ENCODE results near the gene TCF4.
A peak's percentile ranks its signal among the peaks of the same experiment; 100 is the strongest.

Gene TCF4

DNA sequence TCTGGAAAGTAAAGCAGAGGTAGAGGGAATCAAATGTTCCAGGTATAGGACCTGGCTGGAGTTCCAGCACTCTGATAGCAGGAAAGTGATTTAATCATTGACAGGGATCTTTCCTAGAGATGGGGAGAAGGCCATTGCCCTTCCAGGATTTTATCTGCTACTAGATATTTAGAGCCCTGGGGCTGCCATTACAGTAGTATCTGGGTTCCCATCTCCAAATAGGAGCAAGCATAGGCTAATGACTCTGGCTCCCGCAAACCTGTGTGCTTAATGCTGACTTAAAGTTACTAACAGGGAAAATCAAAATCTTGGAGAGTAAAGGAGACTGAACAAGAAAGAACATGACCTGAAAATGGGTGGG lies 331.1 kb downstream of the TCF4 start:
- Histone ChIP-seq H3K79me1 (ENCODE audit: low read length) (no peaks in the 10 kb centered on the region), H3K9ac (ENCODE audit: low read length) (no peak overlapping the region), H3K79me2 (ENCODE audit: control insufficient read depth, insufficient read depth, low read length, poor library complexity) (no peaks in the 10 kb centered on the region), H3K36me3 (ENCODE audit: control insufficient read depth in 1 of 2, insufficient read depth in 2 of 2, low read length in 2 of 2) (peaks cover 5 to 14% of the 10 kb centered on the region in 2 experiments), H3K14ac (ENCODE audit: low read length) (no peak overlapping the region), H2BK120ac (ENCODE audit: insufficient read depth, low read length, poor library complexity) (no peak overlapping the region), H3K4me3 (ENCODE audit: low read depth, low read length) (no peak overlapping the region), H3K23ac (ENCODE audit: low read length) (no peak overlapping the region), H3K27me3 (ENCODE audit: insufficient read depth, low read length) (no peaks in the 10 kb centered on the region), H2AK5ac (ENCODE audit: low read length) (no peak overlapping the region), H3K18ac (ENCODE audit: low read length) (no peak overlapping the region), H2AFZ (ENCODE audit: insufficient read depth, low read length, poor library complexity) (no peak overlapping the region), H3K9me3 (ENCODE audit: insufficient read depth, low read depth, low read length) (no peaks in the 10 kb centered on the region), H4K12ac (ENCODE audit: low read depth, low read length) (no peak overlapping the region), H2BK5ac (ENCODE audit: low read depth, low read length, poor library complexity) (no peak overlapping the region), H4K8ac (ENCODE audit: low read depth, low read length) (no peak overlapping the region), H3K4me1 (ENCODE audit: control insufficient read depth in 1 of 2, insufficient read depth in 2 of 2, low read length in 2 of 2) (peaks cover 2 to 4% of the 10 kb centered on the region in 2 experiments), H3K4me2 (ENCODE audit: low read length) (no peak overlapping the region), H4K91ac (ENCODE audit: low read depth, low read length) (no peak overlapping the region), H3K27ac (ENCODE audit: low read depth, low read length) (peak overlapping the region; percentile 71), H2BK12ac (ENCODE audit: low read length) (no peak overlapping the region), H3K4ac (ENCODE audit: low read depth, low read length) (no peak overlapping the region)
- WGBS (ENCODE audit: extremely low coverage, insufficient coverage, insufficient read length): no CpG with 5 or more reads among the region's 1 CpG
- DNase-seq: peak in 1 of 2 donors; percentile 59

DNA sequence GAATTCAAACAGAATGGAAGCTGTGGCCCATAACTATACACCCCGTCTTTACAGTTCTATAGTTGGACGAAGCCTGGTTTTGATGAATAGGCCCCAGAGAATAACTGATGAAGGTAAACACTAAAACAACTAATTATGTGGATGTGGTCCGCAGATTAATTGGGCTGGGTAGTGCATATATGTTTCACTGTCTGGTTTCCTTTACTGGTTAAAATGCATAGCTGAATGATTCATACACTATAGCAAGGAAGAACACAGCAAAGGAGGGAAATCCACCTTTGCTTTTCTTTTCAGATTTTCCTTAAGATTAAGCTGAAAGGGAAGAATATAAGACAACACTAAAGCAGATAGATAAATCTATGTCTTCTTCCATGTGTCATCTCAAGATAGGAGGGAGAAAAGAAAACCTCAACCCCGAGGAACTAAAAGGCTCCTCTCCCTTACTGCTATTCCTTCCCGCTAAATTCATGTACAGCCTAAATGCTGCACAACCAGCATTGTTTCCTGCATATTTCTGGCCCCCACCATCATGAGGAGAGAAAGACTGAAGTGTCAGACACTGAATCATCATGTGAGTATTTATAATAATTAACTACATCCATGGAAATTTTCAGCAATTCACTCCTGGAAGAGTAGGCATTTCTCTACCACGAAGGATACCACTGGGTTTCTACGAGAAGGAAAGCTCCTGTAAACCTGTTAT lies 331.6 kb downstream of the TCF4 start:
- peaks cover 2 to 4% of the 10 kb centered on the region in 2 experiments for H3K4me1 ChIP-seq (ENCODE audit: control insufficient read depth in 1 of 2, insufficient read depth in 2 of 2, low read length in 2 of 2)
- no peaks in the 10 kb centered on the region for H3K9me3 ChIP-seq (ENCODE audit: insufficient read depth, low read depth, low read length)
- no peak overlapping the region for H3K18ac ChIP-seq (ENCODE audit: low read length)
- peak overlapping the region; percentile 71 for H3K27ac ChIP-seq (ENCODE audit: low read depth, low read length)
- no peak overlapping the region for H3K9ac ChIP-seq (ENCODE audit: low read length)
- peak overlapping the region; percentile 40 for H2BK5ac ChIP-seq (ENCODE audit: low read depth, low read length, poor library complexity)
- H3K4ac ChIP-seq (ENCODE audit: low read depth, low read length): no peak overlapping the region
- no peak overlapping the region for H2BK12ac ChIP-seq (ENCODE audit: low read length)
- H3K4me2 ChIP-seq (ENCODE audit: low read length): no peak overlapping the region
- no peak overlapping the region for H2AFZ ChIP-seq (ENCODE audit: insufficient read depth, low read length, poor library complexity)
- H2BK120ac ChIP-seq (ENCODE audit: insufficient read depth, low read length, poor library complexity): no peak overlapping the region
- H4K12ac ChIP-seq (ENCODE audit: low read depth, low read length): no peak overlapping the region
- DNase-seq: peak in 1 of 2 donors; percentile 87
- H4K91ac ChIP-seq (ENCODE audit: low read depth, low read length): no peak overlapping the region
- no peak overlapping the region for H3K14ac ChIP-seq (ENCODE audit: low read length)
- H3K23ac ChIP-seq (ENCODE audit: low read length): no peak overlapping the region
- no peak overlapping the region for H3K4me3 ChIP-seq (ENCODE audit: low read depth, low read length)
- H3K36me3 ChIP-seq (ENCODE audit: control insufficient read depth in 1 of 2, insufficient read depth in 2 of 2, low read length in 2 of 2): peaks cover 5 to 17% of the 10 kb centered on the region in 2 experiments
- H4K8ac ChIP-seq (ENCODE audit: low read depth, low read length): no peak overlapping the region
- H3K27me3 ChIP-seq (ENCODE audit: insufficient read depth, low read length): no peaks in the 10 kb centered on the region
- H3K79me1 ChIP-seq (ENCODE audit: low read length): no peaks in the 10 kb centered on the region
- WGBS (ENCODE audit: extremely low coverage, insufficient coverage, insufficient read length): no CpG with 5 or more reads among the region's 7 CpGs
- no peak overlapping the region for H2AK5ac ChIP-seq (ENCODE audit: low read length)
- no peaks in the 10 kb centered on the region for H3K79me2 ChIP-seq (ENCODE audit: control insufficient read depth, insufficient read depth, low read length, poor library complexity)

DNA sequence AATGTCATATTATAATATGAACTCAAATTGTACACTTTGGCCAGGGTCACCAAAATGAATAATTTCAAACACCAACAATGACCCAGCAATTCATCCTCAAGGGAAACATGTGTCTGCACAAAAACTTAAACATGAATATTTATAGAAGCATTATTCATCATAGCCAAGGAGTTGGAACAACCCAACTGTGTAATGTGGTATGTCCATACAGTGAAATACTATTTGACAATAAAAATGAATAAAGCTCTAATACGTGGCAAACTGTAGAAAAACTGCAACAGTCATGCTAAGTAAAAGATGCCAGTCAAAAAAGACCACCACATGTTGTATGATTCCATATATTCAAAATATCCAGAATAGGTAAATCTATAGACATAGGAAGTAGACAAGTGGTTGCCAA lies 334.2 kb downstream of the TCF4 start:
- H2BK120ac ChIP-seq (ENCODE audit: insufficient read depth, low read length, poor library complexity): no peak overlapping the region
- H3K9me3 ChIP-seq (ENCODE audit: insufficient read depth, low read depth, low read length): no peaks in the 10 kb centered on the region
- no peak overlapping the region for H4K12ac ChIP-seq (ENCODE audit: low read depth, low read length)
- no CpG with 5 or more reads among the region's 1 CpG for WGBS (ENCODE audit: extremely low coverage, insufficient coverage, insufficient read length)
- no peak overlapping the region for H3K18ac ChIP-seq (ENCODE audit: low read length)
- no peak overlapping the region for H2BK12ac ChIP-seq (ENCODE audit: low read length)
- no peak overlapping the region for H3K27ac ChIP-seq (ENCODE audit: low read depth, low read length)
- no peak overlapping the region for H3K14ac ChIP-seq (ENCODE audit: low read length)
- no peak overlapping the region for H4K91ac ChIP-seq (ENCODE audit: low read depth, low read length)
- no peak overlapping the region for H4K8ac ChIP-seq (ENCODE audit: low read depth, low read length)
- DNase-seq: no peak
- H2AK5ac ChIP-seq (ENCODE audit: low read length): no peak overlapping the region
- H3K4me2 ChIP-seq (ENCODE audit: low read length): no peak overlapping the region
- no peak overlapping the region for H3K4ac ChIP-seq (ENCODE audit: low read depth, low read length)
- no peak overlapping the region for H3K9ac ChIP-seq (ENCODE audit: low read length)
- no peaks in the 10 kb centered on the region for H3K27me3 ChIP-seq (ENCODE audit: insufficient read depth, low read length)
- H3K4me3 ChIP-seq (ENCODE audit: low read depth, low read length): no peak overlapping the region
- peaks cover 5 to 12% of the 10 kb centered on the region in 2 experiments for H3K36me3 ChIP-seq (ENCODE audit: control insufficient read depth in 1 of 2, insufficient read depth in 2 of 2, low read length in 2 of 2)
- no peak overlapping the region for H3K23ac ChIP-seq (ENCODE audit: low read length)
- H3K4me1 ChIP-seq (ENCODE audit: control insufficient read depth in 1 of 2, insufficient read depth in 2 of 2, low read length in 2 of 2): peaks cover 2 to 4% of the 10 kb centered on the region in 2 experiments
- no peaks in the 10 kb centered on the region for H3K79me2 ChIP-seq (ENCODE audit: control insufficient read depth, insufficient read depth, low read length, poor library complexity)
- H3K79me1 ChIP-seq (ENCODE audit: low read length): no peaks in the 10 kb centered on the region
- H2AFZ ChIP-seq (ENCODE audit: insufficient read depth, low read length, poor library complexity): no peak overlapping the region
- no peak overlapping the region for H2BK5ac ChIP-seq (ENCODE audit: low read depth, low read length, poor library complexity)

DNA sequence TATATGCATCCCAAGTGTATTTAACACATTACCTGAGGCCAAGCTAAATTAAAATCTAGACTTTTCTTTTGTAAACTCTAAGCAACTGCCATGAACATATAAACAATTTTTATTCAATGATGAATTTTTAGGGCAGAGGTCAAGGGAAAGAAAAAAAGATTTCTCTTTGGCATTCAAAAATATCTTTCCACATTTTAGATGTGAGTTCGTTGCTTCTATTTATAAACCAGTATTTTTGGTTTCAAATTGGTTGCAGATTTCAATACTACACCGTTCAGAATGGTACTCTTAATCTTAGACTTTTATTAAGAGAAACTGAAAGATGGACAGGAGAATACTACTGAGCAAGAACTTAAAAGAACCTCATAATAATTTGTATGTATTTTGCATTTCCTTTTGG lies 335.1 kb downstream of the TCF4 start:
- H4K12ac ChIP-seq (ENCODE audit: low read depth, low read length): no peak overlapping the region
- no peaks in the 10 kb centered on the region for H3K79me2 ChIP-seq (ENCODE audit: control insufficient read depth, insufficient read depth, low read length, poor library complexity)
- no peak overlapping the region for H4K8ac ChIP-seq (ENCODE audit: low read depth, low read length)
- H2AK5ac ChIP-seq (ENCODE audit: low read length): no peak overlapping the region
- H3K27me3 ChIP-seq (ENCODE audit: insufficient read depth, low read length): no peaks in the 10 kb centered on the region
- no peak overlapping the region for H3K14ac ChIP-seq (ENCODE audit: low read length)
- H2BK120ac ChIP-seq (ENCODE audit: insufficient read depth, low read length, poor library complexity): no peak overlapping the region
- no peak overlapping the region for H3K9ac ChIP-seq (ENCODE audit: low read length)
- no peak for DNase-seq
- H2BK12ac ChIP-seq (ENCODE audit: low read length): no peak overlapping the region
- H3K4ac ChIP-seq (ENCODE audit: low read depth, low read length): no peak overlapping the region
- no peak overlapping the region for H3K4me2 ChIP-seq (ENCODE audit: low read length)
- no peaks in the 10 kb centered on the region for H3K79me1 ChIP-seq (ENCODE audit: low read length)
- no peak overlapping the region for H3K18ac ChIP-seq (ENCODE audit: low read length)
- H4K91ac ChIP-seq (ENCODE audit: low read depth, low read length): no peak overlapping the region
- no peak overlapping the region for H2BK5ac ChIP-seq (ENCODE audit: low read depth, low read length, poor library complexity)
- no CpG with 5 or more reads among the region's 2 CpGs for WGBS (ENCODE audit: extremely low coverage, insufficient coverage, insufficient read length)
- H3K4me1 ChIP-seq (ENCODE audit: control insufficient read depth in 1 of 2, insufficient read depth in 2 of 2, low read length in 2 of 2): peaks cover 2 to 6% of the 10 kb centered on the region in 2 experiments
- peaks cover 8 to 11% of the 10 kb centered on the region in 2 experiments for H3K36me3 ChIP-seq (ENCODE audit: control insufficient read depth in 1 of 2, insufficient read depth in 2 of 2, low read length in 2 of 2)
- H3K23ac ChIP-seq (ENCODE audit: low read length): no peak overlapping the region
- H3K9me3 ChIP-seq (ENCODE audit: insufficient read depth, low read depth, low read length): no peaks in the 10 kb centered on the region
- H3K4me3 ChIP-seq (ENCODE audit: low read depth, low read length): no peak overlapping the region
- no peak overlapping the region for H2AFZ ChIP-seq (ENCODE audit: insufficient read depth, low read length, poor library complexity)
- H3K27ac ChIP-seq (ENCODE audit: low read depth, low read length): no peak overlapping the region

Data from trophoblast cell (in vitro differentiated cells and primary cell).